H9 (cell line): ENCODE results near the gene ARHGAP1. TPM values are rescaled to one million over a fixed set of nuclear protein-coding genes. Genes with fewer than 3 reads are reported as not detected.

Source experiments
- DNase-seq: peaks from one replicate; pipeline ENCODE4 v3.0.0-alpha.2; 2017
- H2AFZ ChIP-seq: one replicate; pipeline ENCODE4 v1.6.1; 2013; ENCODE audit warnings: mild to moderate bottlenecking, low read length, control low read depth, moderate library complexity
- H2AK5ac ChIP-seq: 2 replicates; pipeline ENCODE4 v1.6.1; 2013; ENCODE audit warnings: low read length, control low read depth, mixed read lengths; ENCODE audit not compliant: insufficient read length
- H2BK120ac ChIP-seq: one replicate; pipeline ENCODE4 v1.6.1; 2013; ENCODE audit warnings: low read depth, mild to moderate bottlenecking, low read length, control low read depth, inconsistent platforms; ENCODE audit not compliant: poor library complexity, severe bottlenecking
- H2BK12ac ChIP-seq: 2 replicates; pipeline ENCODE4 v1.6.1; 2013; ENCODE audit warnings: low read length, control low read depth, mixed read lengths, low read depth; ENCODE audit not compliant: insufficient read length
- H2BK15ac ChIP-seq: 2 replicates; pipeline ENCODE4 v1.6.1; 2013; ENCODE audit warnings: low read depth, low read length, control low read depth
- H2BK20ac ChIP-seq: one replicate; pipeline ENCODE4 v1.6.1; 2013; ENCODE audit warnings: low read depth, mild to moderate bottlenecking, low read length, control low read depth, inconsistent platforms; ENCODE audit not compliant: poor library complexity, severe bottlenecking
- H2BK5ac ChIP-seq: 2 replicates; pipeline ENCODE4 v1.6.1; 2013; ENCODE audit warnings: low read length, control low read depth, mixed read lengths; ENCODE audit not compliant: insufficient read length
- H3K14ac ChIP-seq: 2 replicates; pipeline ENCODE4 v1.6.1; 2013; ENCODE audit warnings: low read length, control low read depth; ENCODE audit not compliant: insufficient read depth
- H3K18ac ChIP-seq: 2 replicates; pipeline ENCODE4 v1.6.1; 2013; ENCODE audit warnings: low read depth, mild to moderate bottlenecking, mixed read lengths, low read length, control low read depth; ENCODE audit not compliant: insufficient read length
- H3K23ac ChIP-seq: 2 replicates; pipeline ENCODE4 v1.6.1; 2013; ENCODE audit warnings: low read length, control low read depth, mixed read lengths, low read depth; ENCODE audit not compliant: insufficient read length
- H3K23me2 ChIP-seq: 2 replicates; pipeline ENCODE4 v1.6.1; 2013; ENCODE audit warnings: low read depth, mild to moderate bottlenecking, mixed read lengths, low read length, control low read depth; ENCODE audit not compliant: insufficient read length, poor library complexity, severe bottlenecking
- H3K27ac ChIP-seq: 2 replicates; pipeline ENCODE4 v1.5.1; 2013; ENCODE audit warnings: low read length, control low read depth, mixed read lengths, low read depth; ENCODE audit not compliant: insufficient read length
- H3K27me3 ChIP-seq: 2 replicates; pipeline ENCODE4 v1.6.1; 2013; ENCODE audit warnings: low read length, control low read depth, inconsistent platforms; ENCODE audit not compliant: insufficient read depth
- H3K4ac ChIP-seq: 2 replicates; pipeline ENCODE4 v1.6.1; 2013; ENCODE audit warnings: low read depth, mild to moderate bottlenecking, control low read depth, inconsistent platforms, low read length, moderate library complexity
- H3K4me1 ChIP-seq: 2 replicates; pipeline ENCODE4 v1.6.1; 2013; ENCODE audit warnings: low read length, control low read depth, inconsistent platforms; ENCODE audit not compliant: insufficient read depth
- H3K4me2 ChIP-seq: 2 replicates; pipeline ENCODE4 v1.6.1; 2013; ENCODE audit warnings: low read length, control low read depth, mixed read lengths; ENCODE audit not compliant: insufficient read length, insufficient read depth
- H3K56ac ChIP-seq: 2 replicates; pipeline ENCODE4 v1.6.1; 2013; ENCODE audit warnings: low read depth, mild to moderate bottlenecking, mixed read lengths, low read length, control low read depth; ENCODE audit not compliant: insufficient read length
- H3K79me1 ChIP-seq: 2 replicates; pipeline ENCODE4 v1.6.1; 2013; ENCODE audit warnings: low read depth, mild to moderate bottlenecking, moderate library complexity, low read length, control low read depth, inconsistent platforms; ENCODE audit not compliant: insufficient read depth, poor library complexity, severe bottlenecking
- H3K79me2 ChIP-seq: 2 replicates; pipeline ENCODE4 v1.6.1; 2013; ENCODE audit warnings: low read length, control low read depth, inconsistent platforms; ENCODE audit not compliant: insufficient read depth
- H3K9ac ChIP-seq: 2 replicates; pipeline ENCODE4 v1.6.1; 2013; ENCODE audit warnings: low read length, control low read depth, mixed read lengths; ENCODE audit not compliant: insufficient read length; ENCODE audit errors: extremely low read depth
- H3K9me3 ChIP-seq: one replicate; pipeline ENCODE4 v1.6.1; 2013; ENCODE audit warnings: low read depth, low read length, inconsistent platforms; ENCODE audit not compliant: control insufficient read depth
- H3T11ph ChIP-seq: one replicate; pipeline ENCODE4 v1.6.1; 2013; ENCODE audit warnings: mild to moderate bottlenecking, low read length, control low read depth, inconsistent platforms
- H4K20me1 ChIP-seq: one replicate; pipeline ENCODE4 v1.6.1; 2013; ENCODE audit not compliant: control insufficient read depth, insufficient read length, insufficient read depth
- H4K5ac ChIP-seq: 2 replicates; pipeline ENCODE4 v1.6.1; 2013; ENCODE audit warnings: low read depth, mild to moderate bottlenecking, mixed read lengths, low read length, control low read depth; ENCODE audit not compliant: insufficient read length
- H4K8ac ChIP-seq: replicated peaks from 2 replicates; pipeline ENCODE4 v1.6.1; 2013; ENCODE audit warnings: low read length, control low read depth, mixed read lengths, low read depth; ENCODE audit not compliant: insufficient read length
- H4K91ac ChIP-seq: 2 replicates; pipeline ENCODE4 v1.6.1; 2013; ENCODE audit warnings: low read depth, mild to moderate bottlenecking, moderate library complexity, mixed read lengths, low read length, control low read depth; ENCODE audit not compliant: insufficient read length
- H3K27ac Mint-ChIP-seq, 3 experiments: 2 replicates in 2 of 3; 3 replicates in 1 of 3; pipeline ENCODE4 v1.8.0; 2020 to 2021; ENCODE audit warnings: mixed read lengths in 3 of 3, mild to moderate bottlenecking in 1 of 3, moderate library complexity in 1 of 3
- H3K27me3 Mint-ChIP-seq: 2 replicates; pipeline ENCODE4 v1.8.0; 2021; ENCODE audit warnings: low read depth, mild to moderate bottlenecking, moderate library complexity, mixed read lengths
- H3K36me3 Mint-ChIP-seq, 3 experiments: 2 replicates in 2 of 3; 3 replicates in 1 of 3; pipeline ENCODE4 v1.8.0; 2020 to 2021; ENCODE audit warnings: low read depth in 3 of 3, mixed read lengths in 3 of 3; ENCODE audit not compliant: insufficient read depth in 1 of 3
- H3K4me1 Mint-ChIP-seq, 2 experiments: 2 replicates each; pipeline ENCODE4 v1.8.0; 2020; ENCODE audit warnings: mixed read lengths in 2 of 2
- H3K4me3 Mint-ChIP-seq, 2 experiments: 2 replicates in 1 of 2; 3 replicates in 1 of 2; pipeline ENCODE4 v1.8.0; 2020 to 2021; ENCODE audit warnings: mild to moderate bottlenecking in 2 of 2, mixed read lengths in 2 of 2, moderate library complexity in 1 of 2
- H3K9me3 Mint-ChIP-seq, 2 experiments: 2 replicates in 1 of 2; 3 replicates in 1 of 2; pipeline ENCODE4 v1.8.0; 2020; ENCODE audit warnings: mild to moderate bottlenecking in 2 of 2, mixed read lengths in 2 of 2, moderate library complexity in 1 of 2
- WGBS: extraction: QIAGEN DNeasy Blood & Tissue Kit; methylation state at CpG from one replicate; pipeline ENCODE4 v1.1.7; 2013; ENCODE audit warnings: missing lambda C conversion rate, low lambda C conversion rate, mixed read lengths; ENCODE audit not compliant: insufficient read length; ENCODE audit errors: extremely low coverage; 5-methylcytosine and 5-hydroxymethylcytosine counted together
- total RNA-seq: library from RNA; stranded (reverse); gene quantifications from 2 replicates; pipeline ENCODE4 v1.2.1, GENCODE V29; 2021
- TF ChIP-seq, protein P1 (sequence below): fragments of 200-600 bp; sonication (generic); conservative IDR thresholded peaks from 3 replicates; pipeline ENCODE4 v1.8.0; 2021; ENCODE audit warnings: antibody characterized with exemption, mild to moderate bottlenecking

The ARHGAP1 gene
- total RNA-seq, 1 experiment from 2014 or later, result 45.3 TPM

DNA sequence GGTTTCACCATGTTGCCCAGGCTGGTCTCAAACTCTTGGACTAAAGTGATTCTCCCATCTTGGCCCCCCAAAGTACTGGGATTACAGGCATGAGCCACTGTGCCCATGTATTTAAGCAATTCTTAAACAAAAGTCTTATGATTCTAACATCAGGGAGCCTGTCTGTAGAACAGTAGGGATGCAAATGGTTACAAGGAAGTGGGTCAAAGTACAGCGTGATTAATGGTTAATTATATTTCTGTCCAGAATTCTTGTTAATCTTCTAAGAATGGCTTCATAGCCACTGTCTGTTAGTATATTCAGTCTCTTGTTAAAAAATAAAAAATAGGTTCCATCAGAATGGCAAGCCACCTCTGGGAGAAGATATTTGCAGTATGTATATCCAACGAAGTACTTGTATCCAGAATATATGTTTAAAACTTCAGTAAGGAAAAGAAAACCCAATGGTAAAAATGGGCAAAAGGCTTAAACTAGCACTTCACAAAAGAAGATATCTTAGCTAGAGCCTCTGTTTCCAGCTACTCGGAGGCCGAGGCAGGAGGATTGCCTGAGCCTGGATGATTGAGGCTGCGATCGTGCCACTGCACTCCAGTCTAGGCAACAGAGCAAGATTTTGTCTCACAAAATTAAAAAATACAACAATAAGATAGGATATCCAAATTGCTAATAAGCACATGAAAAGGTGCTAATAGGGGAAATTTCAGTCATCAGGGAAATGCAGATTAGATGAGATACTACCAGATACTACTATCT, 60.2 kb downstream of the ARHGAP1 start:
- peaks cover 11 to 37% (median 27%) of the 10 kb centered on the region in 3 experiments for H3K36me3 Mint-ChIP-seq
- no peak overlapping the region for H3K9ac ChIP-seq
- no peak overlapping the region for H3T11ph ChIP-seq
- no peak for DNase-seq
- H2BK120ac ChIP-seq, result no peak overlapping the region
- no peaks in the 10 kb centered on the region for H4K20me1 ChIP-seq
- H3K23me2 ChIP-seq, result no peaks in the 10 kb centered on the region
- H4K8ac ChIP-seq, result no peak overlapping the region
- no peak overlapping the region for H3K27ac ChIP-seq
- H3K14ac ChIP-seq, result no peak overlapping the region
- H3K9me3 ChIP-seq, result no peaks in the 10 kb centered on the region
- H3K56ac ChIP-seq, result no peak overlapping the region
- H3K4me1 Mint-ChIP-seq, result no peaks in the 10 kb centered on the region
- no peaks in the 10 kb centered on the region for H3K27me3 Mint-ChIP-seq
- H2AK5ac ChIP-seq, result no peak overlapping the region
- no peak overlapping the region for H2AFZ ChIP-seq
- H2BK12ac ChIP-seq, result no peak overlapping the region
- TF ChIP-seq, protein P1, sequence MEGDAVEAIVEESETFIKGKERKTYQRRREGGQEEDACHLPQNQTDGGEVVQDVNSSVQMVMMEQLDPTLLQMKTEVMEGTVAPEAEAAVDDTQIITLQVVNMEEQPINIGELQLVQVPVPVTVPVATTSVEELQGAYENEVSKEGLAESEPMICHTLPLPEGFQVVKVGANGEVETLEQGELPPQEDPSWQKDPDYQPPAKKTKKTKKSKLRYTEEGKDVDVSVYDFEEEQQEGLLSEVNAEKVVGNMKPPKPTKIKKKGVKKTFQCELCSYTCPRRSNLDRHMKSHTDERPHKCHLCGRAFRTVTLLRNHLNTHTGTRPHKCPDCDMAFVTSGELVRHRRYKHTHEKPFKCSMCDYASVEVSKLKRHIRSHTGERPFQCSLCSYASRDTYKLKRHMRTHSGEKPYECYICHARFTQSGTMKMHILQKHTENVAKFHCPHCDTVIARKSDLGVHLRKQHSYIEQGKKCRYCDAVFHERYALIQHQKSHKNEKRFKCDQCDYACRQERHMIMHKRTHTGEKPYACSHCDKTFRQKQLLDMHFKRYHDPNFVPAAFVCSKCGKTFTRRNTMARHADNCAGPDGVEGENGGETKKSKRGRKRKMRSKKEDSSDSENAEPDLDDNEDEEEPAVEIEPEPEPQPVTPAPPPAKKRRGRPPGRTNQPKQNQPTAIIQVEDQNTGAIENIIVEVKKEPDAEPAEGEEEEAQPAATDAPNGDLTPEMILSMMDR, result no peak
- H3K4me2 ChIP-seq, result no peak overlapping the region
- no peak overlapping the region for H3K4ac ChIP-seq
- H3K23ac ChIP-seq, result no peak overlapping the region
- no peak overlapping the region for H2BK15ac ChIP-seq
- H3K4me3 Mint-ChIP-seq, result no peak overlapping the region
- H3K18ac ChIP-seq, result no peak overlapping the region
- H3K79me2 ChIP-seq, result no peaks in the 10 kb centered on the region
- H3K79me1 ChIP-seq, result no peaks in the 10 kb centered on the region
- no peak overlapping the region for H4K5ac ChIP-seq
- H4K91ac ChIP-seq, result no peak overlapping the region
- H2BK20ac ChIP-seq, result no peak overlapping the region
- whole genome bisulfite sequencing, result no CpG with 5 or more reads among the region's 6 CpGs
- no peak overlapping the region for H3K27ac Mint-ChIP-seq
- H3K27me3 ChIP-seq, result no peaks in the 10 kb centered on the region
- no peaks in the 10 kb centered on the region for H3K4me1 ChIP-seq
- H2BK5ac ChIP-seq, result no peak overlapping the region
- no peaks in the 10 kb centered on the region for H3K9me3 Mint-ChIP-seq
